ENCODE data around the gene ZNF638.

- no peak for TF ChIP-seq EZH2 (IDR thresholded peaks at IDR 0.05; ENCODE audit: insufficient read depth, low read length)
- TF ChIP-seq CTCF (IDR thresholded peaks at IDR 0.05; ENCODE audit: insufficient read depth, low read depth, low read length): no peak
These were observed 48.5 kb upstream of the ZNF638 start for GRCh38 chr2:71283131-71283530.
